GM19043 (cell line): Measurements from ENCODE around the gene BHLHE40.

Source experiments
- ATAC-seq: cut with Tn5 transposase; IDR thresholded peaks from one replicate; pipeline ENCODE4 v1.9.1; 2021; ENCODE audit warnings: low read depth; ENCODE audit not compliant: unreplicated experiment

BHLHE40 gene

GRCh38 chr3:5016211-5017161, 37.2 kb downstream of the BHLHE40 start:
- ATAC-seq, result peak; percentile 60

- ATAC-seq, result no peak
These were observed 38.8 kb downstream of the BHLHE40 start for GRCh38 chr3:5017925-5018531.

- ATAC-seq, result no peak
These were observed 40.4 kb downstream of the BHLHE40 start for GRCh38 chr3:5019411-5020241.

DNA sequence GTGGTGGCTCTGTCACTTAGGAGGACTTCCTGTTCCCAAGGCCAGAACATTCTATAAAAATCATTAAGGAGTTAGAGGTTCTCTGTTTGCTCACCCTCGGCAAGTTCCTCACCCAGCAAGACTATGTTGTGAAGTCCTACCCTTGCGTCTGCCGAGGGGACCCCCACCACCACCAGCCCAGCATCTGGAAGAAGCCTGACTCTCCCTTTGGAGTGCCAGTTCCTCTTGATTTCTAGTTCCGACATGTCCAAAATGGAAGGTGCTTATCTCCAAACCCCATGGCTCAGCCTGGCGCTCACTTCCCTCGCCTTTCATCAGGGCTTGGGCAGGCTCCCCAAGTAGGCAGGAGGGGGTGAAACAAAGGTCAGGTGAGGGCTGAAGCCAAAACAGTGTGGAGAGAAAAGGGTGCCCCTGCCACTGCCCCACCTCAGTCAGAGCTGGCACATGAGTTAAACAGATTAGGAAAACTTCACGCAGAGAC, 41.0 kb downstream of the BHLHE40 start:
- no peak for ATAC-seq

- no peak for ATAC-seq
These were observed 42.2 kb downstream of the BHLHE40 start for GRCh38 chr3:5021116-5022092.

- peak; percentile 70 for ATAC-seq
These were observed 43.1 kb downstream of the BHLHE40 start for GRCh38 chr3:5022187-5022965.

DNA sequence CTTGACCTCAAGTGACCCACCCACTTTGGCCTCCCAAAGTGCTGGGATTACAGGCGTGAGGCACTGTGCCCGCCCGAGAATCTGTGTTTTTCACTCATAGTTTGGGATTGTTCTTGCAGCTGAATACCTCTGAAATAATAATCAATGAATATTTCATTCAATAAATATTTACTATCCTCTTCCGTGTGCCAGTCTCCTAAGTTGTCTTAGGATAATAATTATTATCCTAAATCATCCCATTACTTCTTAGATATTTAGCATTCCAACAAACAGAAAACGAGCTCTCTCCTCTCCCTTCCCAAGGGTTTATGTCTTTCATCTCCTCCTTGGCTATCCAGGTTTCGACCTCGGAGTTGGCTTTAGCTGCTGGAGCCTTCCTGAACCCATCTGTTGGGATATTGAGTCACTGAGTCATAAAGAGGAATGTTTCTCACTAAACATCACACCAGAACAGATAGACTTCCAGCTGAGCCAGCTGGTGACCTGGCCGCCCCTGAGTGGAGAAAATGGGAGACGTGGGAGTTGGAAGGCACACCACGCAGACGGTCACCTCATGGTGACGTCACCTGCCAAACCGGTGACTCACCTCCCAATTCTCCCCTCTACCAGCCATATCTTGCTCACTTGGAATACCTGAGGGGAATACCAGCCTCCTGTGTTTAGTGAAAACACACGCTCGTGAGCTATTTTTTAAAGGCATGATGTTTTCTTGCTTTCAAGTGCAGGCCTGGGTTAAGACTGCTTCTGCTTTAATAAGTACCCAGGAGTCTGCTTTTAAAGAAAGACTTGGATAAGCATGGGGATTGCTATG, 43.9 kb downstream of the BHLHE40 start:
- ATAC-seq, result no peak

GRCh38 chr3:5023777-5024346, 44.6 kb downstream of the BHLHE40 start:
- ATAC-seq, result no peak

DNA sequence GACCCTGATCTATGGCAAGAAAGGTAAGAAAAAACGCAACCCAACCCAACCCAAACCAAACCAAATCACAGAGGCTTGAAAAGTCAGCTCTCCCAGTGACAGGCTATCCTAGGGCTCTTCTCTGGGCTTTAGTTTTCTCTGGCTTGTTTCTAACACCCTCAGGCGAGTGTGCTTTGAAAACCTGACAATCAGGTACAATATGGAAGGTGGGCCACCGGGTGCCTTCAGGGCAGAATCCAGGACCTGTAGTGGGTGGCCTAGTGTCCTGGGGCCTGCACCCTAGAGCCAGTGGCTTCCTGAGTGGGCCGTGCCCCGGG, 46.8 kb downstream of the BHLHE40 start:
- no peak for ATAC-seq

DNA sequence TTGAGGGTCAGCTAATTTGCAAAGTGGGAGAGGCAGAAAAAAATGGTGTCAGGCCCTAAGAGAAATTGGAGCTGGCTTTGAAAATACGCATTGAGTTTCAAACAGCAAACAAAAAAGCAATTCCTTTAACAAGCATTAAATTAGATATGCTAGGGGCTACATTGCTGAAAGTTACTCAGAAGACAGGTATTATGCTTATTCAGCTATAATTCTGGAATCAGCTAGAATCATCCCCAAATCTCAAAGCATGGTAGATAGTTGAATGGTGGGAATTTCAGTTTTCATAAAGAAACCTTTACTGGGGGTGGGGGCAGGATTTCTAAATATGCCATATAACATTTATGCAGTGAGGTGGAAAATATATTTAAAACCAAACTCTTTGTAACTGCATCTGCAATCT, 50.5 kb downstream of the BHLHE40 start:
- no peak for ATAC-seq

DNA sequence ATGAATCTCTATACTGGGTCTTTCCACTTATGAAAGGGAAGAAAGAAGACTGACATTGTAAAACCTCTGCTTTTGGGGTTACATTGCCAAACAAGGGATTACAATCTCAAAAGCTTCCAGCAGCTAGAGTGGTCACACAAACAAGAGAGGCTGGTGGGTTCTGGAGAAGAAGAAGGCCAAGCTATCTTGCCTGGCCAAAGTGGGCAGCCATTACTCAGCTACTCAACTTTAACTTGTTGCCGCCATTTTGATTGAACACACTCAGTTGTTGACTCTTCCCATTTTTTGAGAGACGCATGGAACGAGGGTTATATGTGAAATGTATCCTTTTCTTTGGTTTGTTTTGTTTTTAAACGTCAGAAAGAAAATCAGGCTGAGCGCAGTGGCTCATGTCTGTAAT, 50.9 kb downstream of the BHLHE40 start:
- ATAC-seq, result no peak

DNA sequence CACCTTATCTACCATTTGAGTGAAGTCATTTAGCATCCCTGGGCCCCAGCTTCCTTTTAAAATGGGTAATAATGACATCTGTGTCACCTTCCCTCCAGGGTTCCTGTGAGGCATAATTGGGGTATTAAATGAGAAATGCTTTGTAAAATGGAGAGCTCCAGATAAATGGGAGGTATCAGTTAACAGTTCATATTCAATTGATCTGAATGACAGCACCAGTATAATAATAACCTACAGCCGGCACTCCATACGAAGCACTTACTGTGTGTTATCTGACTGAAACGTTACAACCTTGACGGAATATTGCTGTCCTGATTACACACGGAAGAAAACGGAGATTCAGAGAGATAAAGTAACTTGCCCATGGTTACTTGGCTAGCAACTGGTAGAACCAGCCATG, 53.6 kb downstream of the BHLHE40 start:
- ATAC-seq, result no peak
